Activated naive CD8-positive, alpha-beta T cell treated with anti-CD3 and anti-CD28 coated beads, Interleukin-2, amount 10 ng/mL, durations not matched to agents 7 days and 5 days (primary cell): ENCODE measurements around the gene SLC7A4. TPM values are rescaled to one million over a fixed set of nuclear protein-coding genes. Genes with fewer than 3 reads are reported as not detected.

Source experiments
- ATAC-seq: fragments of 150-1000 bp; cut with Tn5 transposase; one replicate; pipeline ENCODE4 v1.10.0; 2021; ENCODE audit warnings: low read depth, moderate library complexity
- POLR2A ChIA-PET: fragments of 350-600 bp; sonication (Branson Sonifier 250); formaldehyde crosslinking; loops from one replicate; lab custom pipeline; 2021; ENCODE audit warnings: antibody characterized with exemption; lab: Charles Lee
- DNase-seq: peaks from one replicate; pipeline ENCODE4 v3.0.0; 2021
- H3K27ac Mint-ChIP-seq: one replicate; pipeline ENCODE4 v1.8.0; 2022; ENCODE audit warnings: mild to moderate bottlenecking, mixed read lengths
- H3K27me3 Mint-ChIP-seq: one replicate; pipeline ENCODE4 v1.8.0; 2022; ENCODE audit warnings: mild to moderate bottlenecking, moderate library complexity, mixed read lengths
- H3K36me3 Mint-ChIP-seq: one replicate; pipeline ENCODE4 v1.8.0; 2021; ENCODE audit warnings: mild to moderate bottlenecking, mixed read lengths
- H3K4me1 Mint-ChIP-seq: one replicate; pipeline ENCODE4 v1.8.0; 2021; ENCODE audit warnings: mixed read lengths
- H3K4me3 Mint-ChIP-seq: one replicate; pipeline ENCODE4 v1.8.0; 2022; ENCODE audit warnings: mild to moderate bottlenecking, moderate library complexity, mixed read lengths
- H3K9me3 Mint-ChIP-seq: one replicate; pipeline ENCODE4 v1.8.0; 2021; ENCODE audit warnings: mixed read lengths
- microRNA-seq: library from miRNA; unstranded; fragments of <30 nt; microRNA quantifications from one replicate; pipeline ENCODE4 v1.2.0, GENCODE V29; 2022
- total RNA-seq, 2 experiments: library from RNA; stranded (reverse); gene quantifications; one replicate each; pipeline ENCODE4 v1.2.3, GENCODE V29; 2021

Gene SLC7A4
- total RNA-seq, 2 experiments from 2014 or later: 0.79 to 1.2 TPM

- peaks cover 6% of the 10 kb centered on the region for H3K9me3 Mint-ChIP-seq
- peak; percentile 79 for ATAC-seq
- H3K36me3 Mint-ChIP-seq: peaks cover 8% of the 10 kb centered on the region
- POLR2A ChIA-PET: interaction anchor here (1.0 to 2.9 kb wide), 7 partner anchors 9 to 647 kb away, joined by 3 to 23 read pairs (median 6); partner anchors contain the start of gene THAP7
- H3K27me3 Mint-ChIP-seq: no peaks in the 10 kb centered on the region
- DNase-seq: peak; percentile 87
- H3K27ac Mint-ChIP-seq: peak within 1 kb of the TSS; percentile 89
- peak within 1 kb of the TSS; percentile 99 for H3K4me3 Mint-ChIP-seq
- H3K4me1 Mint-ChIP-seq: peaks cover 30% of the 10 kb centered on the region
Measured at GRCh38 chr22:20981787-20982562, 50.4 kb downstream of the SLC7A4 start, which contains the start of gene LZTR1. TSS of gene LZTR1 (plus strand) at chr22:20982297. CDS start at chr22:20982372, 75 bp downstream.

DNA sequence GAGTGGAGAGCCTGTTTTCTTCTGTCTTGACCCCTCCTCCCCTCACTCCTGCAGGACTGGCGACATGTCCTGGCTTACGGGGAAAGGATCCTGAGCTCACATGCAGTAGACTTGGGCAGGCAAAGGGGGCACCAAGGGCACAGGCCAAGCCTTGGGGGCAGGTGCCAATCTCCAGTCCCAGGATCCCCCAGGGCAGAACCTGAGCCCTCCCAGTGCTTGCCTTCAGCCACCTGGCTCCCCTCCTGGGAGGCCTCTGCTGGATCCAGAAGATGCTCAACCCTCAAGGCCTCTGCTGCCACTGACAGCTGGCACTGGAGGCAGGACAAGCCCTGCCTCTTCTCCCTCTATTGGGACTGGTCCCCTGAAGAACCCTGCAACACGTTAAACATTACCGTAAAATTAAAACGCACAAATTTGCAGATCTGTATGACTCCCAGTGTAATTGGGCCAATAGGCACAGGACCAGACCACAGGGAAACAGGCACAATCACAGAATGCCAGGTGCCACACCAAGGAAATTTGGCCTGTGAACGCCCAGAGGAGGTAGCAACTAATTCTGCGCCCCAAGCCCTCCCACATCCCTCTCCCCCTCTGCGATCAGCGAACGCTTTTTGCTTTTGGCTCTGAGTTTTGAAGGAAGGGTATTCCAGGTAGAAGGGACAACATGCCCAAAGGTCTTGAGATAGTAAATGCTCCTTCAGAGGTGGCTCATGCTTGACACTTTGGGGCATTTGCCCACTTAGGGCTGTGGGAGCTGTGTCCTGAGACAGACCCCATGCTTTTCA is 51.2 kb downstream of the SLC7A4 start:
- Mint-ChIP-seq H3K9me3 (peaks cover 6% of the 10 kb centered on the region), H3K27me3 (no peaks in the 10 kb centered on the region), H3K27ac (peak overlapping the region; percentile 89), H3K36me3 (peaks cover 4% of the 10 kb centered on the region), H3K4me3 (peak overlapping the region; percentile 99), H3K4me1 (peaks cover 30% of the 10 kb centered on the region)
- POLR2A ChIA-PET: interaction anchor here (2.2 to 2.9 kb wide), 4 partner anchors 10 to 24 kb away, joined by 6 to 23 read pairs (median 14); partner anchors contain the start of gene THAP7
- DNase-seq: no peak
- no peak for ATAC-seq

DNA sequence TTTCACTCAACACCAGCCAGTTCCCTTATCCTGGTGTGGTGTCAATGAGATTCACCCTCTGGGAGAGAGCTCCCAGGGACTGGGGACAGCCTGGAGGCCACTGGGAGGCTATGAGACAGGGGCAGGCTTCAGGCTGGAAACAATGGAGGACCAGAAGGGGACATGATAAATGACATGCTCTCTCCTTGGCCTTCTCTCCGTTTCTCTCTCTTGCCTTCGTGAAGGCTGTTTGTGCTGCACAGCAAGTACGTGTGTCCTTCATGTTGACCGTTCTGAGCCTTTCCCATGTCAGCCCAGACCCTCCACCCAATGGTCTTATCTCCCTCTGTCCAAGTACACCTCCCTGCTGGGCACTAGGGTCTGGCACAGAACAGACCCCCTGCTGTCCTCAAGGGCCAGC is 51.8 kb downstream of the SLC7A4 start:
- Mint-ChIP-seq H3K27me3 (no peaks in the 10 kb centered on the region), H3K4me3 (no peak overlapping the region), H3K27ac (no peak overlapping the region), H3K4me1 (peaks cover 30% of the 10 kb centered on the region), H3K36me3 (peaks cover 4% of the 10 kb centered on the region), H3K9me3 (peaks cover 6% of the 10 kb centered on the region)
- DNase-seq (no peak), ATAC-seq (no peak)
- POLR2A ChIA-PET: interaction anchor here (2.2 to 2.9 kb wide), 2 partner anchors 19 to 23 kb away, joined by 6 to 23 read pairs; no protein-coding TSS in a partner anchor

DNA sequence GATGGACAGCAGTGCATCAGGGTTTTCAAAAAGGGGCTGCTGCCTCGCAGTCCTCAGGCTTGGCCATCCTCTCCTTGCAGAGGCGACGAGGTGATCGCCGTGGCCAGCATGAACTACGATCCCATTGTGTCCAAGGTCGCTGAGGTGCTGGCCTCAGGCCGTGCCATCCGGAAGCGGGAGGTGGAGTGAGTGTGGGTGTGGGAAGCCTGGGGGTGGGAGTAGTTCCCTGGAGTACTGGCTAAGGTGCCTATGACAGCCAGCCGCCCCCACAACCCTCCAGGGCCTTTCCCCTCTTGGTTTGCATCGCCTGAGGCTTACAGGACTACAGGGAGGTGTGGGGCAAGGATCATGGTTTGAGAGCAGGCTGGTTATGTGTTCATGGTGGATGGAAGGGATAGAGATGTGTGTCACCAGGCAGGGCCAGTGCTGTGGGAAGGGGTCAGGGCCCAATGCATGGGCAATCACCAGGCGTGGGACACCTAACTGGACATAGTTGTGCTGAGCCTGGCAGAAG is 52.4 kb downstream of the SLC7A4 start:
- H3K4me3 Mint-ChIP-seq: peak overlapping the region; percentile 2
- H3K9me3 Mint-ChIP-seq: peaks cover 6% of the 10 kb centered on the region
- H3K27ac Mint-ChIP-seq: no peak overlapping the region
- DNase-seq (no peak), ATAC-seq (no peak)
- H3K36me3 Mint-ChIP-seq: peaks cover 4% of the 10 kb centered on the region
- H3K27me3 Mint-ChIP-seq: no peaks in the 10 kb centered on the region
- H3K4me1 Mint-ChIP-seq: peaks cover 30% of the 10 kb centered on the region
- POLR2A ChIA-PET: interaction anchor here (0.5 to 2.9 kb wide), 2 partner anchors 20 to 28 kb away, joined by 3 to 23 read pairs; no protein-coding TSS in a partner anchor

- Mint-ChIP-seq H3K27ac (peak overlapping the region; percentile 72), H3K9me3 (peaks cover 6% of the 10 kb centered on the region)
- POLR2A ChIA-PET: interaction anchor here (0.5 kb wide), 1 partner anchor 29 kb away, joined by 3 read pairs; no protein-coding TSS in a partner anchor
Measured at GRCh38 chr22:20979243-20979809, 53.0 kb downstream of the SLC7A4 start.

More at GRCh38 chr22:20979243-20979809, 53.0 kb downstream of the SLC7A4 start:
- ATAC-seq: peak; percentile 58
- H3K4me3 Mint-ChIP-seq: peak overlapping the region; percentile 63
- H3K27me3 Mint-ChIP-seq: no peaks in the 10 kb centered on the region
- DNase-seq: peak; percentile 61
- peaks cover 30% of the 10 kb centered on the region for H3K4me1 Mint-ChIP-seq
- peaks cover 4% of the 10 kb centered on the region for H3K36me3 Mint-ChIP-seq

Small RNA genes within 50 kb of the gene (microRNA-seq; reads per million reads assigned to microRNA genes)
- not detected for gene MIR649

Other genes starting within 250 kb of the SLC7A4 start
- 100 to 1,000 TPM; 100 to 106 TPM for gene PI4KA, start 173.8 kb downstream of the SLC7A4 start, total RNA-seq
- gene SNAP29, start 173.6 kb downstream of the SLC7A4 start, total RNA-seq: 10 to 100 TPM; 29.7 to 32.5 TPM
- gene CRKL, start 115.2 kb downstream of the SLC7A4 start, total RNA-seq: 10 to 100 TPM; 91.0 to 92.9 TPM
- under 1 TPM; 0.37 to 0.94 TPM for gene AIFM3, start 65.3 kb downstream of the SLC7A4 start, total RNA-seq
- 10 to 100 TPM; 80.1 to 80.9 TPM for gene LZTR1, start 50.3 kb downstream of the SLC7A4 start, total RNA-seq
- 10 to 100 TPM; 33.6 to 33.8 TPM for gene THAP7, start 30.4 kb downstream of the SLC7A4 start, total RNA-seq
- gene P2RX6, start 17.4 kb downstream of the SLC7A4 start, total RNA-seq: 1 to 10 TPM in 1 of 2 experiments, under 1 TPM in 1; 0.82 to 1.9 TPM
- gene LRRC74B, start 13.4 kb upstream of the SLC7A4 start, total RNA-seq: not detected